Upper lobe of right lung (tissue), 1 donor: ENCODE results near the gene D2HGDH. TPM values are rescaled to one million over a fixed set of nuclear protein-coding genes. Genes with fewer than 3 reads are reported as not detected.

Experiments
- ATAC-seq: fragments of 200-7000 bp; cut with Tn5 transposase; one replicate; pipeline ENCODE4 v1.9.1; 2020; ENCODE audit warnings: mild to moderate bottlenecking, moderate library complexity
- DNase-seq: peaks from one replicate; pipeline ENCODE4 v3.0.0-alpha.2; 2020
- H3K27ac ChIP-seq: fragments of 200-600 bp; one replicate; pipeline ENCODE4 v1.8.0; 2022
- H3K27me3 ChIP-seq: fragments of 200-600 bp; one replicate; pipeline ENCODE4 v1.8.0; 2022; ENCODE audit warnings: mild to moderate bottlenecking
- H3K36me3 ChIP-seq: fragments of 200-600 bp; one replicate; pipeline ENCODE4 v1.8.0; 2022
- H3K4me1 ChIP-seq: fragments of 200-600 bp; one replicate; pipeline ENCODE4 v1.8.0; 2022
- H3K4me3 ChIP-seq: fragments of 200-600 bp; one replicate; pipeline ENCODE4 v1.8.0; 2022; ENCODE audit warnings: mild to moderate bottlenecking
- H3K9me3 ChIP-seq: fragments of 200-600 bp; one replicate; pipeline ENCODE4 v1.8.0; 2022
- CTCF ChIP-seq: fragments of 200-600 bp; IDR thresholded peaks from one replicate; pipeline ENCODE4 v1.8.0; 2022; ENCODE audit warnings: antibody characterized with exemption
- intact Hi-C: fragments of 100-400 bp; cut with DNase I; formaldehyde crosslinking; loops from one replicate; pipeline ENCODE4 v1.11.0; 2022
- long read RNA-seq: library from polyadenylated mRNA; unstranded; transcript quantifications from one replicate; pipeline ENCODE4 v2.0.0, GENCODE V29; 2021
- total RNA-seq: library from RNA; stranded (reverse); fragmentation: NEBNext Ultra II Directional; extraction: Animal tissue kit (Norgen Biotek cat#: 25700); gene quantifications from one replicate; pipeline ENCODE4 v1.2.1, GENCODE V29; 2021
- donor health status: DM: no; HTN: yes; CAD: no; lungs with severe emphysema.

The D2HGDH gene
- total RNA-seq = 28.8 TPM
- long read RNA-seq, transcript D2HGDH-201 (10 exons, 2,617 nt) = major isoform, 8 of 56 reads
- long read RNA-seq, partial matches to known transcripts = 22 of 56 reads
- long read RNA-seq, other reads (novel, unspliced or antisense) = 22 of 56 reads

GRCh38 chr2:241734467-241735208 is at the start of gene D2HGDH:
Gene D2HGDH (plus strand): TSS chr2:241734630. CDS start chr2:241735225, 595 bp downstream.
- no peaks in the 10 kb centered on the region for H3K9me3 ChIP-seq
- H3K27ac ChIP-seq = peak within 1 kb of the TSS; percentile 86
- no peaks in the 10 kb centered on the region for H3K27me3 ChIP-seq
- peak; percentile 96 for ATAC-seq
- no peak for TF ChIP-seq CTCF
- peak within 1 kb of the TSS; percentile 98 for H3K4me3 ChIP-seq
- peaks cover 14% of the 10 kb centered on the region for H3K4me1 ChIP-seq
- peak; percentile 97 for DNase-seq
- H3K36me3 ChIP-seq = no peaks in the 10 kb centered on the region
- intact Hi-C loops = no loop called here

- intact Hi-C loops = no loop called here
- TF ChIP-seq CTCF = no peak
- Histone ChIP-seq H3K9me3 (no peaks in the 10 kb centered on the region), H3K27ac (peak overlapping the region; percentile 69), H3K4me1 (peaks cover 19% of the 10 kb centered on the region), H3K36me3 (peaks cover 14% of the 10 kb centered on the region), H3K4me3 (peak overlapping the region; percentile 93), H3K27me3 (no peaks in the 10 kb centered on the region)
- DNase-seq (no peak), ATAC-seq (no peak)
Observed at GRCh38 chr2:241686324-241686649, 48.1 kb upstream of the D2HGDH start.

- H3K27ac ChIP-seq = peak within 1 kb of the TSS; percentile 88
- TF ChIP-seq CTCF = no peak
- intact Hi-C loops = no loop called here
Observed at GRCh38 chr2:241686650-241687425, 47.6 kb upstream of the D2HGDH start, which contains the start of gene DTYMK. Gene DTYMK (minus strand): TSS chr2:241686815. CDS start chr2:241686783, 32 bp downstream.

GRCh38 chr2:241689306-241689705 is 45.1 kb upstream of the D2HGDH start:
- Histone ChIP-seq H3K27ac (no peak overlapping the region), H3K36me3 (peaks cover 28% of the 10 kb centered on the region), H3K4me3 (no peak overlapping the region), H3K4me1 (peaks cover 19% of the 10 kb centered on the region), H3K9me3 (no peaks in the 10 kb centered on the region), H3K27me3 (no peaks in the 10 kb centered on the region)
- intact Hi-C loops = no loop called here
- TF ChIP-seq CTCF = no peak
- ATAC-seq = no peak
- DNase-seq = no peak

More at GRCh38 chr2:241686650-241687425, 47.6 kb upstream of the D2HGDH start, which contains the start of gene DTYMK:
- H3K4me1 ChIP-seq = peaks cover 19% of the 10 kb centered on the region
- no peaks in the 10 kb centered on the region for H3K9me3 ChIP-seq
- peak; percentile 99 for DNase-seq
- H3K36me3 ChIP-seq = peaks cover 19% of the 10 kb centered on the region
- peak within 1 kb of the TSS; percentile 93 for H3K4me3 ChIP-seq
- ATAC-seq = peak; percentile 99
- no peaks in the 10 kb centered on the region for H3K27me3 ChIP-seq

- Histone ChIP-seq H3K27ac (no peak overlapping the region), H3K4me3 (no peak overlapping the region), H3K9me3 (no peaks in the 10 kb centered on the region), H3K4me1 (peaks cover 19% of the 10 kb centered on the region), H3K27me3 (no peaks in the 10 kb centered on the region), H3K36me3 (peaks cover 34% of the 10 kb centered on the region)
- no peak for TF ChIP-seq CTCF
- ATAC-seq = no peak
- intact Hi-C loops = no loop called here
- no peak for DNase-seq
Observed at GRCh38 chr2:241690202-241690717, 44.2 kb upstream of the D2HGDH start.
